HG03565 (cell line): Measurements from ENCODE around the gene FLRT1.

Source experiments
- ATAC-seq: cut with Tn5 transposase; IDR thresholded peaks from one replicate; pipeline ENCODE4 v1.9.1; 2021; ENCODE audit warnings: mild to moderate bottlenecking, moderate library complexity; ENCODE audit not compliant: unreplicated experiment

FLRT1 gene

GRCh38 chr11:64005691-64006090 lies 30.0 kb upstream of the FLRT1 start:
- ATAC-seq, result no peak

- ATAC-seq, result no peak
Observed at GRCh38 chr11:64006398-64006797, 29.3 kb upstream of the FLRT1 start.

- no peak for ATAC-seq
Observed at GRCh38 chr11:64007160-64007628, 28.5 kb upstream of the FLRT1 start.

GRCh38 chr11:64007629-64008282 lies 28.0 kb upstream of the FLRT1 start:
- ATAC-seq, result no peak

- ATAC-seq, result no peak
Observed at GRCh38 chr11:64008283-64008913, 27.3 kb upstream of the FLRT1 start.

- no peak for ATAC-seq
Observed at GRCh38 chr11:64008914-64009633, 26.7 kb upstream of the FLRT1 start.

GRCh38 chr11:64009710-64010109 lies 26.0 kb upstream of the FLRT1 start:
- no peak for ATAC-seq

- ATAC-seq, result no peak
Observed at GRCh38 chr11:64010783-64011182, 24.9 kb upstream of the FLRT1 start.

- no peak for ATAC-seq
Observed at GRCh38 chr11:64011371-64011770, 24.4 kb upstream of the FLRT1 start.

- no peak for ATAC-seq
Observed at GRCh38 chr11:64013141-64013896, 22.4 kb upstream of the FLRT1 start.

- no peak for ATAC-seq
Observed at GRCh38 chr11:64014356-64014755, 21.4 kb upstream of the FLRT1 start.

GRCh38 chr11:64015510-64015909 lies 20.2 kb upstream of the FLRT1 start:
- no peak for ATAC-seq

- ATAC-seq, result no peak
Observed at GRCh38 chr11:64015935-64016845, 19.5 kb upstream of the FLRT1 start.

- ATAC-seq, result no peak
Observed at GRCh38 chr11:64017945-64018224, 17.8 kb upstream of the FLRT1 start.

- ATAC-seq, result no peak
Observed at GRCh38 chr11:64018310-64018709, 17.4 kb upstream of the FLRT1 start.

GRCh38 chr11:64019106-64020037 lies 16.4 kb upstream of the FLRT1 start:
- no peak for ATAC-seq

- no peak for ATAC-seq
Observed at GRCh38 chr11:64020976-64021756, 14.6 kb upstream of the FLRT1 start.

GRCh38 chr11:64021757-64022093 lies 14.0 kb upstream of the FLRT1 start:
- ATAC-seq, result no peak
